NOMO-1 treated with DMSO at 0.1 percent for 48 hours (cell line): ENCODE data around the gene NRSN1.
"Not testable (repeated sequence)": the region's sequence is repeated elsewhere in the genome, so short reads cannot be mapped to it uniquely, and the experiment has no call there.

ENCODE experiments used
- DNase-seq: peaks from one replicate; lab custom pipeline; 2025; ENCODE audit not compliant: unreplicated experiment; lab: John Stamatoyannopoulos, UW

Gene NRSN1

GRCh38 chr6:24140591-24140990, 14.6 kb downstream of the NRSN1 start:
- DNase-seq, result no peak

DNA sequence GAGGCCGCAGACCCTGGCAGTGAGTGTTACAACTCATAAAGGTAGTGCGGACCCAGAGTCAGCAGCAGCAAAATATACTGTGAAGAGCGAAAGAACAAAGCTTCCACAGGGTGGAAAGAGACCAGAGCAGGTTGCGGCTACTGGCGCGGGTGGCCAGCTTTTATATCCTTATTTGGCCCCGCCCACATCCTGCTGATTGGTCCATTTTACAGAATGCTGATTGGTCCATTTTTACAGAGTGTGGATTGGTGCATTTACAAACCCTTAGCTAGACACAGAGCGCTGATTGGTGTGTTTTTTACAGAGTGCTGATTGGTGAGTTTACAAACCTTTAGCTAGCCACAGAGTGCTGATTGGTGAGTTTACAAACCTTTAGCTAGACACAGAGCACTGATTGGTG, 16.7 kb downstream of the NRSN1 start:
- not testable (repeated sequence) for DNase-seq

DNA sequence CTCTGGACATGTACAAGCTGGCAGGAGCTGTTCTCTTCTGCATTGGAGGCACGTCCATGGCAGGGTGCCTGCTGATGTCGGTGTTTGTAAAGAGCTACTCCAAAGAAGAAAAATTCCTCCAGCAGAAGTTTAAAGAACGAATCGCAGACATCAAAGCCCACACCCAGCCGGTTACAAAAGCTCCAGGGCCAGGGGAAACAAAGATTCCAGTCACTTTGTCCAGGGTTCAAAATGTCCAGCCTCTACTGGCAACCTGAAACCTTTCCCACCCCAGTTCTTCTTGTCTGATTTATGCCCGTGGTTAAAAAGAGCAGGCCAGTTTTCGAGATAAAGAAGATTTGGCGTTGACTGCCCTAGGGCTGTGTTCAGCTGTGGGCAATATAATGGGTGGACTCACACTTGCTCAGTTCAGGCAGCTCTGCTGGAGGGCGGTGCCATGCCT, 19.7 kb downstream of the NRSN1 start:
- no peak for DNase-seq

- no peak for DNase-seq
Observed at GRCh38 chr6:24146871-24147270, 20.9 kb downstream of the NRSN1 start.

DNA sequence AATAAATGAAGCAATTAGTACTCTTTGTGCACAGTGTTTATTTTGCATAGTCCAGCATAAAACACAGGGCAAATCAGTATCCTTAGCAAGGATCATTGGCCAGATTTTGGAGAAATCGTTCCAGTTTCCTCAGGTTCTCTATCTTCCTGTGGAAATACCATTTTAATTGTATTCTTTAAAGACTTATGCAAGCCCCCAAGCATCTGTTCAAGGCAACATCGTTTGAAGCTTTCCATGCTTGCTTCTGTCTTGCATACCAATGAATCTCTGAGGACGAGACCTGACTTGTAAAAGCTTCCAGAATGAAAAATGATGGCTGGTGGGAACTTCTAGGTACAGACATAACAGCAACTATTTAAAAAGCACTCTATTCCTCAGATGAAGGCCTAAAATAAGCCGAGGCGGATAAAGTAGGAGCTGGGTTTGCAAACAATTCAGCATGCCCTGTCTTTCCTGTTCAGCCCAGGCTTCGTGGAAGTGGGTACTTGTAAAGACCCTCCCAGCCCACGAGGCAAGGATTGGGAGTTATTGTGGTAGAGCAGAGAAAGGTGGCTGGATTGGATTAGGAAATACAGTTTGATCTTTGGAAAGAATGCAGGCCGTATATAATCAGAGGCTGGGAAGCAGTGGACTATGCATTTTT, 21.6 kb downstream of the NRSN1 start:
- no peak for DNase-seq

DNA sequence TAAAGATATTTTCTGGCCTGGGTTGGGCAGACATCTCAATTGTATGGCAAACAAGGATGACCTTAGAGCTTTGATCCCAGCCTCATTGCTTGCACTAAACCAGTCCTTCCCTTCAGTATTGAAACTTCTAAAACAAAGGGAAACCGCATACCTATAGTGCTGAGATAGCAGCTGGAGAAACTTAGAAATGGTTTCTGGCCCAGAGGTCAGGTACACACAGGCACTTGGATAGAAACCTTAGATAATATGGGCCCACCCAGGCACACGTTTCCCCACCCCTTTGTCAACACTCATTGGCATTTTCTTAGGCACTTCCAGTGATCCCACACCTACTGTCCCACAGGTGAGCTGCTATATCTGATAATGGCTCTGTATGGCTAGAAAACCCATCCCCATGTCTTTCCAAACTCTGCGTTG, 22.1 kb downstream of the NRSN1 start:
- DNase-seq, result no peak

- no peak for DNase-seq
Observed at GRCh38 chr6:24148684-24149083, 22.7 kb downstream of the NRSN1 start.

DNA sequence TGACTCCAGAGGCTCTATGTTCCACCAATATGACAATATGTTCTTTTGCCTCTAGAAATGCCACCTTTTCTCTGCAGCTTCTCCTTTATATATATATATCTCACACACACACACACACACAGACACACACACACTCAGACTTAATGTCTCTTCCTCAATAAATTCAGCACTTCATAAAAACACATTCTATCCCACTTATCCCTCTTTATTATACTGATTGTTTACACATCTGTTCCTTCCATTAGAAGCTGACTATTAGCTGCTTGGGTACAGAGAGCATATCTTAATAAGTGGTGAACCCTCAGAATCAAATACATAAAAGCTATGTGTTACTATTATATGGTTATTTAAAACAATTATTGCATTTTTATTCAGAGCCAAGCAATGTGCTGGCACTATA, 23.3 kb downstream of the NRSN1 start:
- DNase-seq, result no peak

- no peak for DNase-seq
Observed at GRCh38 chr6:24149836-24150235, 23.8 kb downstream of the NRSN1 start.

DNA sequence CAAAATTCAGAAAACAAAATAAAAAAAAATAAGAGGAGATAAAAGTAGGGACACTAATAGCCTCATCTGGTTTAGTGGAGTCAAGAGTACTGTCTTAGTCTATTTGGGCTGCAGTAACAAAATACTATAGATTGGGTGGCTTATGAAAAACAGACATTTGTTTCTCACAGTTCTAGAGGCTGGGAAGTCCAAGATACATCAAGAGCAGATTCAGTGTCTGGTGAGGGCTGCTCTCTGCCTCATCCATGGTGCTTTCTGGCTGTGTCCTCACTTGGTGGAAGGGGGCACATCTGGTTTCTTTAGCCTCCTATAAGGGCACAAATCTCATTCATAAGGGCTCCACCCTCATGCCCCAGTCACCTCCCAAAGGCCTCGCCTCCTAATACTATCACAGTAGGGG, 26.0 kb downstream of the NRSN1 start:
- DNase-seq, result no peak

- DNase-seq, result no peak
Observed at GRCh38 chr6:24154121-24154520, 28.1 kb downstream of the NRSN1 start.

DNA sequence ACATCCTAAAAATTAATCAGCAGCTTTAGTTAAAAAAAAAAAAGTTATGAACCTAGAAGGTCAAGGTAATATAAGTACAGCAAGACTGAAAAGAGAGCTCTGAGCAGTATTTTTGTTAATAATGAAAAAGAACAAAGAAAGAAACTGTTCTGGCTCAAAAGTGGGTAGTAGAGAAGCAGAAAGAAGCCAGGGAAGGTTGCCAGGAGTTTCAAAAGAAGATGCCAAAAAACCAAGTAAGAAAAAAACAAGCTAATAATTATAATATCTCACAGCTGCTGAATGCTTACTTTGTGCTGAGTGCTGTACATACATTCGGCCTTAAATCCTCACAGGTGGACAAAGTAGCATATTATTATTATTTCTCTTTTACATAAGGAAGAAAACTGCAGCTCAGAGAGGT, 31.9 kb downstream of the NRSN1 start:
- DNase-seq, result no peak

DNA sequence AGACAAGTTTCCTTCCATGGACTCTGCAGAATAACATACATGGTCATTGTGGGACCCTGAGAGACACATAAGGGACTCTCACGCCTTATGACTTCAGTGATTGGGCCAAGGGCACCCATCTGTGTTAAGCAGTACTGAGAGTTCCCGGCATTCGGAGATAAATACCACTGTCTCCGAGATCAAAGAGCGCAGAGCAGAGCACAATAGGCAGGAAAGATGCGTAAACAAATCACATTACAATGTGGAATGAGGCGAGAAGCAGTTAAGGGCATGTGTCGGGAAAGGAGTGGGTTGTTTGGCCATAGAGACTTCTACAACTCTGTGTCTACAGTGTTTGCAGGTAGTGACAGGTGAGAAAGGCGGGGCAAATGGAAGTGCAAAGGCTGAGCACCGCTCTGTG, 57.6 kb downstream of the NRSN1 start:
- DNase-seq, result no peak

DNA sequence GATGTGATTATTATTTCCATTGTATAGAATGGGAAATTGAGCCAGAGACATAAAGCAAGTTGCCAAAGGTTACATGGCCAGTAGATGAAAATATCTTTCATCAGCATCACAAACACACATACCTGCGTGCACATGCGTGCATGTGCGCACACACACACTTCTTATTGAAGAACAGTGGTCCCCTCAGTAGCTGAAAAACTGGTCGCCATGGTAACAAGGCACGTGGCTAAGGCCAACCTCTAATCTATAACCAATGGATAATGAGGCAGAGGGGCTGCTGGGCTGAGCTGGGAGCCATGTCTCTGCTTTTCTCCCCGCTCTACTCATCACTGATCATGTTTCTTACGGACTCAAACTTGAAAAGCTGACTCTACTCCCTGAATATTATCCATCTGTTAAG, 60.3 kb downstream of the NRSN1 start:
- DNase-seq, result no peak

- DNase-seq, result no peak
Observed at GRCh38 chr6:24187965-24188577, 62.1 kb downstream of the NRSN1 start.

DNA sequence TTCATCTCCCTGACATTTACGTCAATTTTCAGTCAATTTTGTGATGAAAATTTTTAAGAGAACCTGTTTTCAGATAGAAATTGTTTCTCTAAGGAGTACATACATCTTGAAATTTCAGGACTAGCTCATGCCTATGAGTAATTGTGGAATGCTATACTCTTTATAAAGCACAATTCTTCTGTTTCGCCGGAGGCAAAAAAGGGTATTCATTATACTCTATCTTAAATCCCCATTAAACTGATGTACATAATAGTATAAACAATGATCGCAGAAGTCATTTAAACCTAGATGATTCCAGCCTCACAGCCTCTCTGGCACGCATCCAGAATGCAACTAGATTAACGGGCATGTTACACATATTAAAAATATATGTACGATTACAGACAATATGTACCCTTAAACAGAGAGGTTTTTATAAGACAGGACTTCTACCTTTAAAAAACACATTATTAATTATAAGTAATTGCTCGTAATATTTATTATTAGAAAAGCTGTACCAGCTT, 62.6 kb downstream of the NRSN1 start:
- no peak for DNase-seq

GRCh38 chr6:24191346-24191745, 65.3 kb downstream of the NRSN1 start:
- DNase-seq, result no peak

DNA sequence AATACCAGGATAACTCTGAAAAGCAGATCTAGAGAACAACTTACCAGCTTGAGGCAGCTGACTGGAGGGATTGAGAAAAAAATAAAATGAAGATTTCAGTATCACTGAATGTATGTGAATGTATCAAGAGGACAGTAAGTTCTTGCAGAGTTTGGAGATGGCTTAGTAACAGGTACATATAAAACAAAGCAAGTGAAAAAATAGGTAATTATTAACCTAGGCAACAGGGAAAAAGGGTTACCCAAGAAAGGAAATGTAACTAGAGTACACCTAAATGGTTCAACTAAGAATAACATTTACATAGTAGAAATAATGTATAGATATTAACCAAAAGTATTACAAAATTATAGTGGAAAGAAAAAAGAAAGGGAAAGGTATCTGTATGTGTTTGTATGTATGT, 67.3 kb downstream of the NRSN1 start:
- DNase-seq, result no peak

- no peak for DNase-seq
Observed at GRCh38 chr6:24194978-24195700, 69.1 kb downstream of the NRSN1 start.

DNA sequence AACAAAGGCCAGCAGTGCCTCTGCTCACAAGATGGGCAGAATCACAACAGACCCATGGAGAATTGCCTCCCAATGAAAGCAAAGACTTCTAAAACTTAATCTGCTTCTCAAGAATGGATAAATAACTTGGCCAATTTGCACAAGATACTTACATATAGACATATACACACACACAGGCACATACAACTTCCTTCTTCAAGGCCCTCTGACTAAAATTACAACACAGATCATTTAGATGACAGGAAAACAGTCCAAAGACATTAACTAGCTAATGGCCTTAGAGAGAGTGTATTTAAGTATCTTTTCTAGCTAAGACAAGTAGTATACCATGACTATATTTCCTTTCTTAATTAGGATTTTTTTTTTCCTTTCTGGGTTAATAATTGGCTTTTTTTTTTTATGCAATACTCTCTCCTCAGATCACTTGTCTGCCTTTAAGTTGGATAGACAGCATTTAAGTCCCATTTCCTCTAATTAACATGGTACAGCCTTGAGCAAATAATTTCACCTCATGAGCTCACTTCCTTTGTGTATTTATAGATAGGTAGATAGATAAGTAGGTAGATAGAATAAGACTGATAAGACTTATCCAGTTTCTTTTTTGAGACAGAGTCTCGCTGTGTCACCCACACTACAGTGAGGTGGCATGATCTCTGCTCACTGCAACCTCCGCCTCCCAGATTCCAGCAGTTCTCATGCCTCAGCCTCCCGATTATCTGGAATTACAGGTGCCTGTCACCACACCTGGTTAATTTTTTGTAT, 70.0 kb downstream of the NRSN1 start:
- no peak for DNase-seq
